Left lobe of liver (tissue), 2 donors: Measurements from ENCODE around the gene PNPLA8. TPM values are rescaled to one million over a fixed set of nuclear protein-coding genes. Genes with fewer than 3 reads are reported as not detected.
A peak's percentile ranks its signal among the peaks of the same experiment; 100 is the strongest.

Experiments used
- ATAC-seq: fragments of 200-7000 bp; cut with Tn5 transposase; one replicate; pipeline ENCODE4 v1.9.1; 2020; ENCODE audit warnings: mild to moderate bottlenecking, moderate library complexity
- DNase-seq: peaks from one replicate; pipeline ENCODE4 v3.0.0-alpha.2; 2020; ENCODE audit warnings: low spot score
- total RNA-seq: library from RNA; stranded (reverse); gene quantifications from one replicate; pipeline ENCODE4 v1.2.1, GENCODE V29; 2021
- donor health status: DM: no; HTN: no; CAD: no; lungs with moderate emphysema.
- donor health status: DM: no; HTN: yes; CAD: no.

The PNPLA8 gene
- total RNA-seq, 1 donor from 2014 or later: 12.9 TPM

DNA sequence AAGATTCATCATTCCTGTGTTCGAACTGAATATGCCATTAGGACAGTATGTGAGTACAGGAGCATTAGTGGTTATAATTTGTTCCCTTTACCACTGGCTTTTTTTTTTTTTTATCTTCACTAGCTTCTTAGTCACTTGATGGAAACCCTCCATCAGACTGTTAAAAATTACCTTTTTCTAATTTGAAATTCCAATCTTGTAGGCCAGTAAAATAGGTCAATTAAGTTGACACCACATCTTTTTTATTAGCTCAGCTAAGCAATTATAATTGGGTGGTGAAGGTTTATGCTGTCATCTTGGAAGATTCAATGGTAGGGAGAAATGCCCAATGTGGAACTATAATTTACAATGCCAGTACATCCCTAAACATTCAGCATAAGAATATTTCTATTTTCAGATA lies 75.8 kb downstream of the PNPLA8 start:
- ATAC-seq: no peak

DNA sequence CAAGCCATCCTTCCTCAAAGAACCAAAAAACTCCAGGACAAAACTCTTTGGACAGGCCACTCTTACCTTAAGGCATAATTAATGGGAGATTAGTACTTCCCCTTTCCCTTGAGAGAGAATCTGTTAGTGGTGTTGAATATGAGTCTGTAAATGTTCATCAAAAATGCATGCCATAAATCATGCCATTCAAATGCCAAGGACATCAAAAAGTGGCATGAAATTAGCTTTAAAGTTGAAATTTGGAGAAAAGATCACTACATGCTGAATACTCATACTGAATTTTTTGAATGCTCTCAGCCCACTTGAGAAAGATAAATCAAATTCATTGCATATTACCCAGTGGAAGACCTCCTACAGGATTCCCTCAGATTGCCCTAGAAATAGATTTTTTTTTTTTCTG lies 76.4 kb downstream of the PNPLA8 start:
- no peak for DNase-seq
- no peak for ATAC-seq

More for the DNA sequence above, 75.8 kb downstream of the PNPLA8 start:
- no peak for DNase-seq

DNA sequence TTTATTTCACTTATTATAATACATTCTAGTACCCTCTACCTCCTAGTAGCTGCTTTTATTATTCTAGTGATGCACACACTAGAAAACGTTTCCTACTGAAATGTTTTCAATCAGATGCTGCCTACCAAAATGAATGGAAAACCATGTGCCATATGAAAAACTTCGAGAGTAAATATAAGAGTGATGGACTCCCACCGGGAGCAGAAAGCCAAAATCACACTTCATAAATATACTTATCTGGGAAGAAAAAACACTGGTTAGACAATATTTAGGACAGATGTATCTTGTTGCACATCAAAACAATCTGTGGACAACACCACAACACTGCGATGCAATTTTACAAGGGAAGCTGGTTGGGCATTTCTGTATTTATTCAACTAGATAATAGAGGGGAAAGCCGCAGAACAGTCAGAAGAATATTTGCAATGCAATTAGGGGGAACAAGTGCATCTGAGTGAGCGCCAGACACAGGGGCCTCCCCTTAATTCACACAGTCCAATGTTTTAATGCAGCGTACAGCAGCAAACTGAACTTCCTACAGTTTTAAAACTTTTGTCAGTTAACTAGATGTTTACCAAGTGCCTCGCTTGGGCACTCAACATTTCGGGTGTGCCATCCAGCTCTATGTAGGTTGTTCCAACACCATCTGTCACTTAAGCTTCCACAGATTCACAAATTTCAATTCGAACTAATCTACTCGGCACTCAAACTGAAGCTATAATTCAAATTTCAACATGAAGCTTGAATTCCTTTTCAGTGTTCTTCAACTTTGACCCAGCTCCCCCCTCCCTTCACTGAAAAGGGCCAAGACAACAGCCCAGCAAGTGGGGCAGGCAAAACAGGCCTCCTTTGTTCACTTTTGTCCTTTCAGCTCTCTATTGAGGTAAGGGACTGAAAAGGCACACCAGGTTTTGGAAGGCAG lies 77.1 kb downstream of the PNPLA8 start:
- DNase-seq (no peak), ATAC-seq (no peak)

DNA sequence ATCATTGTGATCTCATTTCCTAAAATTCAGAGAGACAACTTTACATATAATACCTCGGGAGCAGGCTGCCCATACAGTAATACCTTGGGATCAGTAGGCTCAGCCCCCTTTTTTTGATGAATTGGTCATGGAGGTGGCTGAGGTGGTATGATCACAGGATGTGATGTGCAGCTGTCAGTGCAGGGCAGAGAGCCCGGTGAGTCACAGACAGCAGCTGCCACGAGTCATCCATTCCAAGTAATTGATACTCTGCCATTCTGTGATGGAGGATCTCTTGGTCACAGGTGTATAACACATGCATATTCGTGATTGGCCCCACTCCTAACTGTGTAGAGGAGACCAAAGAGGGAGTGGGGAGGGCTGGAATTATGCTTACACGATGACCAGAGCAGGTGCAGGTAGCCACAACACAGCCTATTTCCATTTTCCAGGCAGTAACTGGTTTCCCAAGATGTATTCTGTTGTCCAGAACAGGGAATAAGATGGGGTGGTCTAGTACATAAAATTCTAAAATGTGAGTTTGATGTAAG lies 83.8 kb downstream of the PNPLA8 start:
- ATAC-seq (no peak), DNase-seq (no peak)

DNA sequence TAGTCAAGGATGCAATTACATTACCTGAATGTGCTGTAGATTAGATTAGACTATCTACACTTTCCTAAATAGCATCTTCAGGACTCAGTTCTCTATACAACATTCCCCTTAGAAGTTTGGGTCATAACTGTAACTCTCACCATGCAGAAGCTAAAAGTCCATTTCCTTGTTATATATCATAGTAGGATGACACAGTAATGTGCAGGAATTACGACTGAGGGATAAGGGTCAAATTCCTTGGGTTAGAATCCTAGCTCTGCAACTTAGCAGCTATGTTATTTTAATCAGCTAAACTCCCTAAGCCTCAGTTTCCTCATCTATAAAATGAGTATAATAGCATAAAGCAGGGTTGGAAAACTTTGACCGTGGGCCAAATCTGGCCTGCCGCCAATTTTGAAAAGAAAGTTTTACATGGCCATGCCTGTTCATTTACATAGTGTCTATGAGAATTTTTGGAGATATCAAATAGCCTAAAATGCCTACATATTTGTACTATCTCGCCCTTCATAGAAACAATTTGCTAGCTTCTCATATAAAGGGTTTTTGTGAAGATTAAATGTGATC lies 84.5 kb downstream of the PNPLA8 start:
- ATAC-seq (no peak), DNase-seq (no peak)

DNA sequence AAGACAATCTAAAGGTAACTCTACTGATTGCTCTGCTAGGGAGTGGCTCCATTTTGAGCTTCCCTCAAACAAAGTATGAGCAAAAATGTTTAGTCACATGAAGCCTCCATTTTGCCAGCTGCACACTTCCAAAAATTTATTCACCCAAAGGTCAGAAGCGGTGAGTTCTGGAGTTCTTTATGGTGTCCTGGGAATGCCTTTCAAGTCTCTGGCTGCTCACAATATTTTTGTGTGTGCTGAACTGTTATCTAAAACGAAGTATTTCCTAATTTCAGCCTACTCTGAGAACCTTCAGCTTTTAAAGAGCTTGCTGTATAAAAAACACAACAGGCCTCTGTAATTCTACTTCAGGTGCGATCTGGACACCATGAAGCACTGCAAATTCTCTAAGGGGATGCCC lies 85.3 kb downstream of the PNPLA8 start:
- no peak for DNase-seq
- ATAC-seq: no peak

DNA sequence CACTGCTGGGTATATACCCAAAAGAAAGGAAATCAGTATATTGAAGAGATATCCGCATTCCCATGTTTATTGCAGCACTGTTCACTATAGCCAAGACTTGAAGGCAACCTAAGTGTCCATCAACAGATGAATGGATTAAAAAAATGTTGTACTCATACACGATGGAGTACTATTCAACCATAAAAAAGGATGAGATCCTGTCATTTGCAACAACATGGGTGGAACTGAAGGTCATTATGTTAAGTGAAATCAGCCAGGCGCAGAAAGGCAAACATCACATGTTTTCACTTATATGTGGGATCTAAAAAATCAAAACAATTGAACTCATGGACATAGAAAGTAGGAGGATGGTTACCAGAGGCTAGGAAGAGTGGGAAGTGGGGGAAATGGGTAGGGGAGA lies 89.0 kb downstream of the PNPLA8 start:
- ATAC-seq: no peak

DNA sequence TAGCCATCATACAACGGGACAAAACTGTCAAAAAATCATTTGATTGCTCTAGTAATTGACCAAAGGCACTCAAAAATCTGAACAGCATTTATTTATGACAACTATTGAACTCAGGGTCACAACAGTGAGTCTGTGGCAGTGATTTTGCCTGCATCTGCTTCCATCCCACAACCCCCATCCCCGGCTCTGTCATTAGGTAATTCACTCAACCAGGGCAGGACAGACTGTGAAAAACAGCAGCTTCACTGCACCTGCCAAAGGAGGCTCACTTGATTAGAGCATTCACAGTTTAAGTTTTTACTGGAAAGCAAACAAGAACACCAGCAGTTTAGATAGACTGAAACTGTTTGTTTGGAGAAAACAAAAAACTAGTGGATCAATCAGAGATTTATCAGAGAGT lies 91.9 kb downstream of the PNPLA8 start:
- ATAC-seq (peak; percentile 26), DNase-seq (no peak)

More for the DNA sequence above, 89.0 kb downstream of the PNPLA8 start:
- no peak for DNase-seq

DNA sequence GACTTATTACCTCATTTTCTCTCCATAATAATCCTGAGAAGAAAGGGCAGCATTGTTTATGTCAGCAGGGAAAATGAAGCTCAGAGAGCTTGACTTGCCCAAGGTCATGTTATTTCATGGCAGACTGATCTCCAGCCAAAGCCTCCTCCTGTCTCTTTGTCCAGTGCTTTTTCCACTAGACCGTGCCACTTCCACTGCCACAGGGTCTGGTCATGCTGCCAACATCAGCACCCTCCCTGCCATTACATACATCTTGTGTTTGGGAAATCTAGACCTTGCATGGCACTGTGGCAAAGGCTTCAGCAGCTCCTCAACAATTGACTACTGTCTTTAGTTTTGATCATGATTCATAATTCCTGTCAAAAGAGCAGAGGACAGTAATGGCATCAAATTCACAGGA lies 94.8 kb downstream of the PNPLA8 start:
- DNase-seq (no peak), ATAC-seq (no peak)

DNA sequence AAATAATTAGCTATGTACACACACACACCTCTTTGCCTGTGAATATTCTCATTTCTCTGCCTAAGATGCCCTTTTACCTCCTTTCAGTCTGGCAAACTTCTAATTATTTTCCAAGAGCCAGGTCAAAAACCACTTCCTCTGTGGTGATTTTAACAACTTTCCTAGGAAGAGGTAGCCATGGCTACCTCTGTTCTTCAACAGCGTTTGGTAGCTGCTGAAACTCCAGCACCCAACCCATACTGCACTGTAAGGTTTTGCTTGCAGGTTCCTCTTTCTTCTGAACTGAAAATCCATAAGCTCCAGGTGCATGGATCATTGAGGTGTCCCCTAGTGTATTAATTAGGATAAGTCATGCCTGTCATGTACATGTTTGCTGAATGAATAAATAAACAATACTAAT lies 95.3 kb downstream of the PNPLA8 start:
- ATAC-seq (no peak), DNase-seq (no peak)

DNA sequence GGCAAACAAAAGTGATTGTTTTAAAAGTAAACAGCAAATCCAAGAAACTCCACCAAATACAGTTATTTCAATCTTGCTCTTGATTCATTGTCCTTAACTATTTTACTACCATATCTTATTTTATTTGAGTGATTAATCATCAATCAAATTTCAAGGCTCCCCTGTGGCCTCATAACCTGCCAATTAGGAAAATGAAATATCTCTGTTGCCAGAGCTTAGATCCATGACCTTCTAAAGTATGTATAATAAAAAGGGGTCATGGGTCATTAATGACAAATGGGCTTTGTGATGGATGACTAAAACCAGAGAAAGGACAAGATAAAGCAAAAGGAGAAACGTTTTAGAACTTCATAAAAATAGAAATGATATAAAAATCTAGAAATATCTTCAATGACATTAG lies 98.2 kb downstream of the PNPLA8 start:
- DNase-seq (no peak), ATAC-seq (no peak)

DNA sequence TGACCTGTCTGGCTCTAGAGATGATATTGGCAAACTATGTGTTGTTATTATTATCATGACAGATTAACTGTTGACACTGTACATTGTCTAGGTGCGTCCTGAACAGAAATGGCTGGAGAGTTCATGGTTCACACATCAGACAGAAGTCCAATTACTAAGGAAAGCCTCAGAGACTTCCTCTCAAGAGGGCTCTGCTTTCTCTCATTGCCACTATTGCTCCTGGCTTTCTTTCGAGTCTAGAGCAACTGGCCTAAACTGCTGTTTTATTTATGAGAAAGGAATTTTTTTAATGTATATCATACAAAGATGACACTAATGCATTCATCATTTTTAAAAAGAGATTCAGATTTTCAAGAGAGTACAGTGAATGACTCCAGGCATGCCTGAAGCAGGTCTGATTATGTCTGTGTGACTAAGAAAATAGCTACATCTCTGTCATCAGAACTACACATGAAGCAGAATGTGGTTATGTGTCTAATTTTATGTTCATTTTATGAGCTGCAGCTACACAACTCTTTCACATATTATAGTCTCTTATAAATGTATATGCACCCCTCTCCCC lies 100.1 kb downstream of the PNPLA8 start:
- ATAC-seq (no peak), DNase-seq (no peak)

DNA sequence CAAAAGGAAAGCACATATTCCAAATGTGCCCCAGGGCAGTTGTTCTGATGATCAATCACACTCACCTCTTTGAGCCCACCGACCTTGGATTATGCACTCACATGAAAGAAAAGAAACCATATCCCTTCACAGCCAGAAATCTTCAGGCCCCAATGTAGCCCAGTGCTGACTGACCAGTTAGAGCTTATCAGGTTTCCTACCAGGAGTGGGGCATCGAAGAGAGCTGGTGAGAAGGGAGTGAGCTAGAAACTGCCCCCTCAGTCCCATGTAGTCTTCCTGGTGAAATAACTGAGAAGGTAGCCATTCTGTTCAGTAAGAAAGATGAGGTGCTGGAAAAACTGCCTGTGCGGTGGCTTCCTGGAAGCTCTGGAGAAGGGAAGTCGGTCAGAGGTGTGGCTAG lies 101.9 kb downstream of the PNPLA8 start:
- ATAC-seq (no peak), DNase-seq (no peak)

DNA sequence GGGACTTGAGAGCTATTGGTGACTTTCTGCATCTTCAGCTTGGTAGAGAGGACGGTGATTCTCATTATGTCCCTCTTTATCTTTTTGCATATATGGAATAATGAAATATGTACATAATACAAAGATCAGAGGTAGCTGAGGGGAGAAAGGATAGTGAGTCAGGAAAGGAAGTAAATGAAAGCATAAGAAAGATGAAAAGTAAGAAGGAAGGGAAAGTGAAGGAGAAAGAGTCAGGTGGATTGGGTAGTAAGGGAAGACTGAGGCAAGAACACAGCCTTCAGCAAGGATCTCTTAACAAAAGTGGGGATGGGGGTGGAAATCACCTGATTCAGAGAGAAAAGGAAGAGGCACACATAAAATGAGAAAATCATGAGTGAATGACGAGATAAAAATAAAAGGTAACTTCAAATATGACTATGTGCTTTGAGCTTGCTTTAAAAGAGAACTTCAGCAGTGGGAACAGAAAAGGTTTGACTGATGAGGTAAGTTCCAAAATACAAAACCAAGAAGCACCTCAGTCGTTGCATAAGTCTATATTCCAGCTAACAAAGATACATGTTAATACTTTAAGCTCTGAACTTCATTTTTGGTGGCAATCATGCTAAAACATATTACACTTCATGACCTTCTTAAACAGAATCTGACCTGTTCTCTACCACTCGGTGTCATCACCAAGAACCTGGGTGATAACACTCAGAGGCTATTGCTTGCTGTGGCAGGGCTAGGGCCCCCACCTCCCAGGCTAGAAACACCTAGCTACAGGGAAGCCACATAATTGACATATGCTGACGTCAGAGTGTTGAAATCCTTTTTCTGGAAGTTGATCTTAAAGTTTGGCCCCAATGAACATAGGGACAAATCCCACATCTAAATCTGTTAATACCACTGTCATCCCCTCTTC lies 102.6 kb downstream of the PNPLA8 start:
- ATAC-seq (no peak), DNase-seq (no peak)

DNA sequence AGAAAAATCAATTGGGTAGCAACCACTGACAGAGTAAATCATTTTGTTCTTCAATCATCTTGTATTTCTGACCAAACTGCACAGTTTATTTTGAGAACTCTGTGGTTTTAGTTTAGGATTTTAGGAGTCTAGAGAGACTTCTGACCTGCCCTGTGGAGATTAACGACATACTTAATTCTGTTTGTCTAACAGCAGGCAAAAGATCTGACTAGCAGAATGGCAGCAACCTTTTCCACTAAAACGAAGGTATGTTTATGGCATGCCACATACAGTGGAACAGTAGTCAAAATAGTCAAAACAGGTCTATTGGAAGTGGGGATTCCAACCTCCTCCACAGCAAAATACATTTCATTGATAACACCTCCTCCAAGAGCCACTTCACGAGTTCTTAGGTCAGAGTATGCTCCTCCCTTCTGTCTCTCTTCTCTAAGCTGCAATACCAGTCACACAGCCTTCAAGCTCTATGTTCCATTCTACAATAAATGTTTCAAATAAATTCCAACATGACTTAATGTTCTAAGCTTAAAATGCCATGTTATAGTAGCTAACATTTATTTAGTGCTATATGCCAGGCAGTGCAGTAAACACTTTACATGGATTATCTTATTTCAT lies 104.1 kb downstream of the PNPLA8 start:
- ATAC-seq: no peak
- no peak for DNase-seq

Other genes with a start within 250 kb of the PNPLA8 start
- 1.1 TPM for gene NRCAM, start 69.7 kb downstream of the PNPLA8 start, total RNA-seq
- gene THAP5, start 43.6 kb upstream of the PNPLA8 start, total RNA-seq: 15.8 TPM
- 48.4 TPM for gene DNAJB9, start 43.7 kb upstream of the PNPLA8 start, total RNA-seq